GM13976 (cell line): ENCODE data around the gene GLI3.

Experiments used
- DNase-seq: peaks from one replicate; pipeline ENCODE4 v3.0.0; 2012; ENCODE audit warnings: low spot score
- CTCF ChIP-seq: IDR thresholded peaks from 2 replicates; pipeline ENCODE4 v1.5.1; 2012; ENCODE audit warnings: borderline replicate concordance, mild to moderate bottlenecking; ENCODE audit not compliant: insufficient read depth; ENCODE audit errors: extremely low read depth, missing control alignments, control extremely low read depth
- in situ Hi-C: fragments of 300-500 bp; cut with MboI; formaldehyde crosslinking; loops from one replicate; pipeline ENCODE4 v1.12.0; 2022; ENCODE audit warnings: low sequenced_read_pairs, mixed read lengths, inconsistent platforms; ENCODE audit not compliant: unreplicated experiment

GLI3 gene

GRCh38 chr7:42167206-42167605, 69.8 kb downstream of the GLI3 start:
- in situ Hi-C loops = no loop called here
- no peak for DNase-seq
- no peak for TF ChIP-seq CTCF

GRCh38 chr7:42164881-42165428, 72.1 kb downstream of the GLI3 start:
- no peak for DNase-seq
- no peak for TF ChIP-seq CTCF
- in situ Hi-C loops = no loop called here

- no peak for DNase-seq
- TF ChIP-seq CTCF = no peak
- in situ Hi-C loops = no loop called here
Observed at GRCh38 chr7:42162560-42163325, 74.3 kb downstream of the GLI3 start.

- TF ChIP-seq CTCF = no peak
- in situ Hi-C loops = no loop called here
- DNase-seq = no peak
Observed at GRCh38 chr7:42161719-42162118, 75.3 kb downstream of the GLI3 start.

GRCh38 chr7:42161110-42161509, 75.9 kb downstream of the GLI3 start:
- in situ Hi-C loops = no loop called here
- no peak for TF ChIP-seq CTCF
- DNase-seq = no peak

- in situ Hi-C loops = no loop called here
- no peak for DNase-seq
- TF ChIP-seq CTCF = no peak
Observed at GRCh38 chr7:42159130-42159529, 77.9 kb downstream of the GLI3 start.
